B cell (primary cell): Measurements from ENCODE around the gene GPR150. TPM values are rescaled to one million over a fixed set of nuclear protein-coding genes. Genes with fewer than 3 reads are reported as not detected.

Experiments used
- ATAC-seq: fragments of 200-7000 bp; cut with Tn5 transposase; one replicate; pipeline ENCODE4 v1.10.0; 2021; ENCODE audit warnings: low read depth, mild to moderate bottlenecking, moderate number of reproducible peaks, moderate library complexity
- CTCF ChIA-PET: fragments of 350-600 bp; sonication (Branson Sonifier 250); formaldehyde crosslinking; loops from one replicate; lab custom pipeline; 2021; ENCODE audit warnings: antibody characterized with exemption, inconsistent platforms; lab: Charles Lee
- POLR2A ChIA-PET: fragments of 350-600 bp; sonication (Branson Sonifier 250); formaldehyde crosslinking; loops from one replicate; lab custom pipeline; 2021; ENCODE audit warnings: antibody characterized with exemption; lab: Charles Lee
- DNase-seq: peaks from one replicate; pipeline ENCODE4 v3.0.0; 2013
- H2AFZ ChIP-seq: 2 replicates; pipeline ENCODE4 v1.6.1; 2012; ENCODE audit warnings: mild to moderate bottlenecking, low read depth, low read length; ENCODE audit not compliant: insufficient read depth, poor library complexity, severe bottlenecking
- H3K27ac ChIP-seq, 2 donors: 1 replicate in 1 of 2; 2 replicates in 1 of 2; pipeline ENCODE4 v1.5.1; 2012 to 2013; ENCODE audit warnings: low read length in 2 of 2, mild to moderate bottlenecking in 2 of 2, moderate library complexity in 1 of 2
- H3K27me3 ChIP-seq, 4 experiments: fragments of 200-600 bp in 1 of 4; sonication (generic) in 1 of 4; replicated peaks in 1 of 4; 1 replicate in 2 of 4; 2 replicates in 2 of 4; pipeline versions ENCODE4 v1.6.1 to v1.7.0; 2013 to 2016; ENCODE audit warnings: low read length in 3 of 4, mild to moderate bottlenecking in 2 of 4, mixed read lengths in 1 of 4, moderate library complexity in 1 of 4; ENCODE audit not compliant: insufficient read depth in 4 of 4, control insufficient read depth in 3 of 4; ENCODE audit errors: control extremely low read depth in 1 of 4
- H3K36me3 ChIP-seq, 2 experiments: replicated peaks in 1 of 2; 1 replicate in 1 of 2; 2 replicates in 1 of 2; pipeline versions ENCODE4 v1.6.1 to v1.7.1; 2013; ENCODE audit warnings: low read length in 1 of 2; ENCODE audit not compliant: insufficient read depth in 2 of 2, control insufficient read depth in 1 of 2; ENCODE audit errors: control extremely low read depth in 1 of 2, extremely low read depth in 1 of 2
- H3K4me1 ChIP-seq, 2 donors: fragments of 200-600 bp in 1 of 2; sonication (generic) in 1 of 2; 1 replicate in 1 of 2; 2 replicates in 1 of 2; pipeline versions ENCODE4 v1.5.1 to v1.6.1; 2013 to 2017; ENCODE audit warnings: low read length in 2 of 2; ENCODE audit not compliant: control insufficient read depth in 2 of 2, insufficient read depth in 2 of 2
- H3K4me2 ChIP-seq: replicated peaks from 2 replicates; pipeline ENCODE3; 2012; ENCODE audit warnings: mild to moderate bottlenecking, low read depth, low read length; ENCODE audit not compliant: poor library complexity, severe bottlenecking
- H3K4me3 ChIP-seq, 5 experiments: fragments of 200-600 bp in 1 of 5; sonication (generic) in 1 of 5; 1 replicate in 3 of 5; 2 replicates in 2 of 5; pipeline versions ENCODE4 v1.5.1 to v1.7.0; 2011 to 2016; ENCODE audit warnings: low read length in 4 of 5, mild to moderate bottlenecking in 4 of 5, low read depth in 2 of 5, control low read depth in 1 of 5, moderate library complexity in 1 of 5; ENCODE audit not compliant: insufficient read depth in 1 of 5; ENCODE audit errors: control extremely low read depth in 1 of 5, extremely low read depth in 1 of 5
- H3K79me2 ChIP-seq: fragments of 200-600 bp; sonication (generic); one replicate; pipeline ENCODE4 v1.6.0; 2016; ENCODE audit warnings: low read length; ENCODE audit not compliant: control insufficient read depth, insufficient read depth
- H3K9ac ChIP-seq: fragments of 200-600 bp; sonication (generic); 2 replicates; pipeline ENCODE4 v1.6.1; 2017; ENCODE audit warnings: mild to moderate bottlenecking, low read length, moderate library complexity
- H3K9me3 ChIP-seq, 3 donors: one replicate each; pipeline versions ENCODE4 v1.6.1 to v1.7.1; 2013; ENCODE audit warnings: low read length in 2 of 3; ENCODE audit not compliant: control insufficient read depth in 2 of 3, insufficient read depth in 1 of 3; ENCODE audit errors: control extremely low read depth in 1 of 3
- H4K20me1 ChIP-seq: 2 replicates; pipeline ENCODE4 v1.6.0; 2012; ENCODE audit warnings: mild to moderate bottlenecking, low read length; ENCODE audit not compliant: insufficient read depth, control insufficient read depth, poor library complexity, severe bottlenecking
- H3K27ac Mint-ChIP-seq: one replicate; pipeline ENCODE4 v1.8.0; 2021; ENCODE audit warnings: mixed read lengths
- H3K27me3 Mint-ChIP-seq: one replicate; pipeline ENCODE4 v1.8.0; 2021; ENCODE audit warnings: mixed read lengths
- H3K4me1 Mint-ChIP-seq: one replicate; pipeline ENCODE4 v1.8.0; 2021; ENCODE audit warnings: mixed read lengths
- H3K4me3 Mint-ChIP-seq: one replicate; pipeline ENCODE4 v1.8.0; 2021; ENCODE audit warnings: mixed read lengths
- H3K9me3 Mint-ChIP-seq: one replicate; pipeline ENCODE4 v1.8.0; 2022; ENCODE audit warnings: mixed read lengths; ENCODE audit not compliant: insufficient read depth
- EZH2 ChIP-seq: IDR thresholded peaks from 2 replicates; pipeline ENCODE4 v1.6.1; 2012; ENCODE audit warnings: borderline replicate concordance, low read depth, mild to moderate bottlenecking, moderate library complexity, low read length; ENCODE audit not compliant: insufficient read depth, poor library complexity, severe bottlenecking
- whole genome bisulfite sequencing: methylation state at CpG from one replicate; pipeline ENCODE4 v1.1.5; 2013; ENCODE audit warnings: missing lambda C conversion rate; ENCODE audit not compliant: insufficient coverage; 5-methylcytosine and 5-hydroxymethylcytosine counted together
- intact Hi-C: fragments of 100-400 bp; cut with micrococcal nuclease; formaldehyde crosslinking; loops from one replicate; pipeline ENCODE4 v1.10.0; 2022
- polyA plus RNA-seq: library from polyadenylated mRNA; depleted of rRNA; stranded (reverse); fragments of >200 nt; gene quantifications from 2 replicates; pipeline ENCODE4 v1.2.3, GENCODE V29; 2012
- total RNA-seq, 2 donors: library from RNA; stranded (reverse); fragments of 120-200 nt in 1 of 2; gene quantifications; 1 replicate in 1 of 2; 2 replicates in 1 of 2; pipeline versions ENCODE4 v1.2.3 to v1.2.4, GENCODE V29; 2013 to 2022
- TF ChIP-seq, protein P1 (sequence below): fragments of 200-600 bp; IDR thresholded peaks from one replicate; pipeline ENCODE4 v1.8.0; 2022; ENCODE audit warnings: antibody characterized with exemption, mild to moderate bottlenecking

The GPR150 gene
- total and polyA plus RNA-seq, 2 donors (not counting 1 experiment from before 2014, with no cell fraction given): 0.27 to 0.86 TPM

- Mint-ChIP-seq H3K4me3 (no peak overlapping the region), H3K27ac (no peak overlapping the region), H3K9me3 (no peaks in the 10 kb centered on the region), H3K27me3 (no peaks in the 10 kb centered on the region), H3K4me1 (no peaks in the 10 kb centered on the region)
- Histone ChIP-seq H3K79me2 (no peaks in the 10 kb centered on the region), H3K9me3 (no peaks in the 10 kb centered on the region), H4K20me1 (no peaks in the 10 kb centered on the region), H3K27ac (no peak overlapping the region), H3K4me3 (no peak overlapping the region), H3K4me2 (no peak overlapping the region), H3K27me3 (no peaks in the 10 kb centered on the region), H3K36me3 (no peaks in the 10 kb centered on the region), H3K9ac (no peak overlapping the region), H3K4me1 (no peaks in the 10 kb centered on the region), H2AFZ (no peak overlapping the region)
- no peak for DNase-seq
- ChIA-PET POLR2A (no interaction called here), CTCF (interaction anchor here (0.6 to 6.3 kb wide), 3 partner anchors 63 to 181 kb away, joined by 3 to 79 read pairs (median 7); no protein-coding TSS in a partner anchor)
- no peak for ATAC-seq
- intact Hi-C loops: no loop called here
- no peak for TF ChIP-seq EZH2
- TF ChIP-seq, protein P1, sequence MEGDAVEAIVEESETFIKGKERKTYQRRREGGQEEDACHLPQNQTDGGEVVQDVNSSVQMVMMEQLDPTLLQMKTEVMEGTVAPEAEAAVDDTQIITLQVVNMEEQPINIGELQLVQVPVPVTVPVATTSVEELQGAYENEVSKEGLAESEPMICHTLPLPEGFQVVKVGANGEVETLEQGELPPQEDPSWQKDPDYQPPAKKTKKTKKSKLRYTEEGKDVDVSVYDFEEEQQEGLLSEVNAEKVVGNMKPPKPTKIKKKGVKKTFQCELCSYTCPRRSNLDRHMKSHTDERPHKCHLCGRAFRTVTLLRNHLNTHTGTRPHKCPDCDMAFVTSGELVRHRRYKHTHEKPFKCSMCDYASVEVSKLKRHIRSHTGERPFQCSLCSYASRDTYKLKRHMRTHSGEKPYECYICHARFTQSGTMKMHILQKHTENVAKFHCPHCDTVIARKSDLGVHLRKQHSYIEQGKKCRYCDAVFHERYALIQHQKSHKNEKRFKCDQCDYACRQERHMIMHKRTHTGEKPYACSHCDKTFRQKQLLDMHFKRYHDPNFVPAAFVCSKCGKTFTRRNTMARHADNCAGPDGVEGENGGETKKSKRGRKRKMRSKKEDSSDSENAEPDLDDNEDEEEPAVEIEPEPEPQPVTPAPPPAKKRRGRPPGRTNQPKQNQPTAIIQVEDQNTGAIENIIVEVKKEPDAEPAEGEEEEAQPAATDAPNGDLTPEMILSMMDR: no peak
- WGBS: no CpG with 5 or more reads among the region's 4 CpGs
Measured at GRCh38 chr5:95667061-95667618, 47.3 kb downstream of the GPR150 start.

DNA sequence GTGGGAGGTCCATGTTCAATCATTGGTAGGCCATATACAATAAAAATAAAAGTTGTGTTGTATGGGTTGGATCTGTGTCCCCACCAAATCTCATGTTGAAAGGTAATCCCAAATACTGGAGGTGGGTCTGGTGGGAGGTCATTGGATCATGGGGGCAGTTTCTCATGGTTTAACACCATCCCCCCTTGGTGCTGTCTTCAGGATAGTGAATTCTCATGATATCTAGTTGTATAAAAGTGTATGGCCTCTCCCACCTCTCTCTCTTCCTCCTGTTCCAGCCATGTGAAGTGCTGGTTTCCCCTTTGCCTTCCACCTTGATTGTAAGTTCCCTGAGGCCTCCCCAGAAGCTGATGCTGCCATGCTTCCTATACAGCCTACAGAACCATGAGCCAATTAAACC lies 47.8 kb downstream of the GPR150 start:
- Histone ChIP-seq H3K79me2 (no peaks in the 10 kb centered on the region), H3K4me1 (no peaks in the 10 kb centered on the region), H3K4me3 (no peak overlapping the region), H2AFZ (no peak overlapping the region), H3K9ac (no peak overlapping the region), H4K20me1 (no peaks in the 10 kb centered on the region), H3K9me3 (no peaks in the 10 kb centered on the region), H3K36me3 (no peaks in the 10 kb centered on the region), H3K4me2 (no peak overlapping the region), H3K27ac (no peak overlapping the region), H3K27me3 (no peaks in the 10 kb centered on the region)
- intact Hi-C loops: no loop called here
- ChIA-PET POLR2A (no interaction called here), CTCF (interaction anchor here (0.6 to 6.3 kb wide), 2 partner anchors 62 to 113 kb away, joined by 3 to 79 read pairs; no protein-coding TSS in a partner anchor)
- H3K27me3 Mint-ChIP-seq: no peaks in the 10 kb centered on the region
- ATAC-seq: no peak
- TF ChIP-seq, protein P1: no peak
- TF ChIP-seq EZH2: no peak
- H3K4me3 Mint-ChIP-seq: no peak overlapping the region
- H3K9me3 Mint-ChIP-seq: no peaks in the 10 kb centered on the region
- no peaks in the 10 kb centered on the region for H3K4me1 Mint-ChIP-seq
- no peak overlapping the region for H3K27ac Mint-ChIP-seq
- no peak for DNase-seq
